Neural progenitor cell (in vitro differentiated cells): ENCODE measurements around the gene FH. TPM values are rescaled to one million over a fixed set of nuclear protein-coding genes. Genes with fewer than 3 reads are reported as not detected.

Experiments used
- DNase-seq: peaks from one replicate; pipeline ENCODE4 v3.0.0-alpha.2; 2016; ENCODE audit warnings: low spot score
- H2AFZ ChIP-seq: fragments of 200-600 bp; sonication (generic); replicated peaks from 2 replicates; pipeline ENCODE4 v1.6.1; 2016; ENCODE audit warnings: antibody characterized with exemption
- H3F3A ChIP-seq: fragments of 200-600 bp; sonication (generic); 2 replicates; pipeline ENCODE4 v1.6.1; 2016; ENCODE audit warnings: antibody characterized with exemption, low read depth
- H3K27ac ChIP-seq: fragments of 200-600 bp; sonication (generic); 2 replicates; pipeline ENCODE4 v1.5.1; 2016; ENCODE audit warnings: mild to moderate bottlenecking
- H3K27me3 ChIP-seq: fragments of 200-600 bp; sonication (generic); 2 replicates; pipeline ENCODE4 v1.6.1; 2016; ENCODE audit warnings: mild to moderate bottlenecking, moderate library complexity
- H3K36me3 ChIP-seq: fragments of 200-600 bp; sonication (generic); 2 replicates; pipeline ENCODE4 v1.5.1; 2016
- H3K4me1 ChIP-seq: fragments of 200-600 bp; sonication (generic); 2 replicates; pipeline ENCODE4 v1.6.1; 2016; ENCODE audit warnings: mixed run types
- H3K4me2 ChIP-seq: fragments of 200-600 bp; sonication (generic); 2 replicates; pipeline ENCODE4 v1.6.1; 2016
- H3K4me3 ChIP-seq: fragments of 200-600 bp; sonication (generic); 2 replicates; pipeline ENCODE4 v1.5.1; 2016
- H3K79me2 ChIP-seq: fragments of 200-600 bp; sonication (generic); 2 replicates; pipeline ENCODE4 v1.6.1; 2016; ENCODE audit warnings: low read depth
- H3K9ac ChIP-seq: fragments of 200-600 bp; sonication (generic); 2 replicates; pipeline ENCODE4 v1.6.1; 2016
- H3K9me3 ChIP-seq: fragments of 200-600 bp; sonication (generic); 2 replicates; pipeline ENCODE4 v1.5.1; 2016; ENCODE audit warnings: low read depth
- H4K20me1 ChIP-seq: fragments of 200-600 bp; sonication (generic); 2 replicates; pipeline ENCODE4 v1.6.1; 2016; ENCODE audit warnings: low read depth
- H3K27ac Mint-ChIP-seq: 3 replicates; pipeline ENCODE4 v1.8.0; 2021; ENCODE audit warnings: mixed read lengths
- H3K27me3 Mint-ChIP-seq: 2 replicates; pipeline ENCODE4 v1.8.0; 2022; ENCODE audit warnings: low read depth, mild to moderate bottlenecking, inconsistent platforms, moderate library complexity, mixed read lengths; ENCODE audit not compliant: insufficient read depth
- H3K36me3 Mint-ChIP-seq: 3 replicates; pipeline ENCODE4 v1.8.0; 2021; ENCODE audit warnings: mixed read lengths
- H3K4me1 Mint-ChIP-seq: 3 replicates; pipeline ENCODE4 v1.8.0; 2021; ENCODE audit warnings: mixed read lengths
- H3K4me3 Mint-ChIP-seq: 3 replicates; pipeline ENCODE4 v1.8.0; 2021; ENCODE audit warnings: mild to moderate bottlenecking, moderate library complexity, mixed read lengths
- H3K9me3 Mint-ChIP-seq: 3 replicates; pipeline ENCODE4 v1.8.0; 2020; ENCODE audit warnings: mixed read lengths
- CTCF ChIP-seq: fragments of 200-600 bp; sonication (generic); IDR thresholded peaks from 2 replicates; pipeline ENCODE4 v1.5.1; 2017; ENCODE audit warnings: antibody characterized with exemption, mild to moderate bottlenecking
- EZH2 ChIP-seq: fragments of 200-600 bp; sonication (generic); IDR thresholded peaks from 2 replicates; pipeline ENCODE4 v1.6.1; 2017; ENCODE audit warnings: antibody characterized with exemption, mild to moderate bottlenecking, moderate library complexity
- EZH2phosphoT487 ChIP-seq: fragments of 200-600 bp; sonication (generic); IDR thresholded peaks from 2 replicates; pipeline ENCODE4 v1.6.1; 2017; ENCODE audit warnings: antibody characterized with exemption
- total RNA-seq: library from RNA; depleted of rRNA; stranded (reverse); fragments of >200 nt; gene quantifications from 2 replicates; pipeline ENCODE4 v1.2.3, GENCODE V29; 2015; ENCODE audit warnings: low replicate concordance

FH gene
- total RNA-seq, 1 donor from 2014 or later, result 109 TPM

- no peak overlapping the region for H3K4me3 ChIP-seq
- peak; percentile 28 for DNase-seq
- H3K4me1 ChIP-seq, result no peaks in the 10 kb centered on the region
- no peak for TF ChIP-seq EZH2
- TF ChIP-seq EZH2phosphoT487, result no peak
- TF ChIP-seq CTCF, result peak; percentile 57
- H3F3A ChIP-seq, result no peaks in the 10 kb centered on the region
- H3K36me3 ChIP-seq, result no peaks in the 10 kb centered on the region
- no peaks in the 10 kb centered on the region for H4K20me1 ChIP-seq
- no peak overlapping the region for H2AFZ ChIP-seq
- no peak overlapping the region for H3K4me2 ChIP-seq
- no peak overlapping the region for H3K27ac ChIP-seq
- Mint-ChIP-seq H3K36me3 (peaks cover 5% of the 10 kb centered on the region), H3K27me3 (no peaks in the 10 kb centered on the region), H3K27ac (no peak overlapping the region), H3K4me1 (peaks cover 7% of the 10 kb centered on the region), H3K9me3 (peaks cover 8% of the 10 kb centered on the region), H3K4me3 (no peak overlapping the region)
- H3K9me3 ChIP-seq, result no peaks in the 10 kb centered on the region
- no peaks in the 10 kb centered on the region for H3K79me2 ChIP-seq
- no peak overlapping the region for H3K9ac ChIP-seq
- no peaks in the 10 kb centered on the region for H3K27me3 ChIP-seq
These were observed 34.0 kb downstream of the FH start for GRCh38 chr1:241485554-241485992.

GRCh38 chr1:241485145-241485544 lies 34.4 kb downstream of the FH start:
- peaks cover 5% of the 10 kb centered on the region for H3K36me3 Mint-ChIP-seq
- Histone ChIP-seq H3F3A (no peaks in the 10 kb centered on the region), H3K4me2 (no peak overlapping the region), H3K4me3 (no peak overlapping the region), H3K27ac (no peak overlapping the region), H3K4me1 (no peaks in the 10 kb centered on the region), H3K36me3 (no peaks in the 10 kb centered on the region), H4K20me1 (no peaks in the 10 kb centered on the region), H3K9me3 (no peaks in the 10 kb centered on the region), H3K79me2 (no peaks in the 10 kb centered on the region), H2AFZ (no peak overlapping the region), H3K9ac (no peak overlapping the region), H3K27me3 (no peaks in the 10 kb centered on the region)
- TF ChIP-seq CTCF (no peak), EZH2phosphoT487 (no peak), EZH2 (no peak)
- DNase-seq, result no peak
- no peak overlapping the region for H3K27ac Mint-ChIP-seq
- H3K4me1 Mint-ChIP-seq, result peaks cover 7% of the 10 kb centered on the region
- H3K27me3 Mint-ChIP-seq, result no peaks in the 10 kb centered on the region
- peaks cover 8% of the 10 kb centered on the region for H3K9me3 Mint-ChIP-seq
- H3K4me3 Mint-ChIP-seq, result no peak overlapping the region

GRCh38 chr1:241482761-241483250 lies 36.7 kb downstream of the FH start:
- Histone ChIP-seq H3K9ac (no peak overlapping the region), H4K20me1 (no peaks in the 10 kb centered on the region), H3K27me3 (no peaks in the 10 kb centered on the region), H3K9me3 (no peaks in the 10 kb centered on the region), H3K36me3 (no peaks in the 10 kb centered on the region), H3K27ac (no peak overlapping the region), H3F3A (no peaks in the 10 kb centered on the region), H2AFZ (no peak overlapping the region), H3K4me3 (no peak overlapping the region), H3K4me2 (no peak overlapping the region), H3K4me1 (no peaks in the 10 kb centered on the region), H3K79me2 (no peaks in the 10 kb centered on the region)
- DNase-seq, result no peak
- no peaks in the 10 kb centered on the region for H3K27me3 Mint-ChIP-seq
- no peak overlapping the region for H3K27ac Mint-ChIP-seq
- TF ChIP-seq EZH2, result no peak
- TF ChIP-seq EZH2phosphoT487, result no peak
- no peak for TF ChIP-seq CTCF
- H3K4me3 Mint-ChIP-seq, result no peak overlapping the region
- H3K36me3 Mint-ChIP-seq, result peaks cover 5% of the 10 kb centered on the region
- H3K4me1 Mint-ChIP-seq, result peaks cover 7% of the 10 kb centered on the region
- peaks cover 8% of the 10 kb centered on the region for H3K9me3 Mint-ChIP-seq
